Subcutaneous adipose tissue (tissue), 4 donors: ENCODE results near the gene NRF1. TPM values are rescaled to one million over a fixed set of nuclear protein-coding genes. Genes with fewer than 3 reads are reported as not detected.

Experiments used
- total RNA-seq, 4 donors: library from RNA; depleted of rRNA; stranded (reverse); fragments of >200 nt; gene quantifications; one replicate each; pipeline ENCODE4 v1.1.0, GENCODE V29; 2016
- TF ChIP-seq, protein P1 (sequence below): fragments of 450-650 bp; IDR thresholded peaks from one replicate; pipeline ENCODE4 v1.5.1; 2016; ENCODE audit warnings: low read depth, mild to moderate bottlenecking, control low read depth, antibody characterized with exemption, moderate library complexity

NRF1 gene
- total RNA-seq, 4 donors from 2014 or later = 12.8 to 26.7 (median 19.9) TPM

DNA sequence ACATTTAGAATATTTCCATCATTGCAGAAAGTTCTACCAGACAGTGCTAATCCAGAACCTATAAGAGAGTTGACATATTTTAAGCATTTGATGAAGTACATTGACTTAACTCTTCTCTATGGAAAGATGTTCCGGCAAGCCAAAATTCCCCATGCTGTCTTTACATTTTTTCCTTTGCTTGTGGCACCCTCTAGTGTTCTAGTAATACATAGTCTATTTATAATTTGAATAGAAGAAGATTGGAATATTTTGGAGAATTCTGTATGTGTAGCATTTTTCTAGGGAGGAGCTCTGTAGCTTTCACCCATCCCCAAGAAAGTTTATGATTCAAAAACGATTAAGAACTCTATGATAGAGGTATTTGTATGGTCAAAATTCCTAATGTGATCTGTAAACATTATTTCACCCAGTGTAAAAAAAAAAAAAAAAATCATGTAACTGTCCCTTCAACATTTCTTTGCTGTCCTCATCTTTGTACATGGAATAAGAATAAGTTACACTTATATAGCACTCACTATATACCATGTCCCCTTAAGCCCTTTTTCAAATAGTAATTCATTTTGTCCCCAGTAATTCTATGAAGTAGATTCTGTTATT, 33.2 kb downstream of the NRF1 start:
- TF ChIP-seq, protein P1, sequence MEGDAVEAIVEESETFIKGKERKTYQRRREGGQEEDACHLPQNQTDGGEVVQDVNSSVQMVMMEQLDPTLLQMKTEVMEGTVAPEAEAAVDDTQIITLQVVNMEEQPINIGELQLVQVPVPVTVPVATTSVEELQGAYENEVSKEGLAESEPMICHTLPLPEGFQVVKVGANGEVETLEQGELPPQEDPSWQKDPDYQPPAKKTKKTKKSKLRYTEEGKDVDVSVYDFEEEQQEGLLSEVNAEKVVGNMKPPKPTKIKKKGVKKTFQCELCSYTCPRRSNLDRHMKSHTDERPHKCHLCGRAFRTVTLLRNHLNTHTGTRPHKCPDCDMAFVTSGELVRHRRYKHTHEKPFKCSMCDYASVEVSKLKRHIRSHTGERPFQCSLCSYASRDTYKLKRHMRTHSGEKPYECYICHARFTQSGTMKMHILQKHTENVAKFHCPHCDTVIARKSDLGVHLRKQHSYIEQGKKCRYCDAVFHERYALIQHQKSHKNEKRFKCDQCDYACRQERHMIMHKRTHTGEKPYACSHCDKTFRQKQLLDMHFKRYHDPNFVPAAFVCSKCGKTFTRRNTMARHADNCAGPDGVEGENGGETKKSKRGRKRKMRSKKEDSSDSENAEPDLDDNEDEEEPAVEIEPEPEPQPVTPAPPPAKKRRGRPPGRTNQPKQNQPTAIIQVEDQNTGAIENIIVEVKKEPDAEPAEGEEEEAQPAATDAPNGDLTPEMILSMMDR = no peak

DNA sequence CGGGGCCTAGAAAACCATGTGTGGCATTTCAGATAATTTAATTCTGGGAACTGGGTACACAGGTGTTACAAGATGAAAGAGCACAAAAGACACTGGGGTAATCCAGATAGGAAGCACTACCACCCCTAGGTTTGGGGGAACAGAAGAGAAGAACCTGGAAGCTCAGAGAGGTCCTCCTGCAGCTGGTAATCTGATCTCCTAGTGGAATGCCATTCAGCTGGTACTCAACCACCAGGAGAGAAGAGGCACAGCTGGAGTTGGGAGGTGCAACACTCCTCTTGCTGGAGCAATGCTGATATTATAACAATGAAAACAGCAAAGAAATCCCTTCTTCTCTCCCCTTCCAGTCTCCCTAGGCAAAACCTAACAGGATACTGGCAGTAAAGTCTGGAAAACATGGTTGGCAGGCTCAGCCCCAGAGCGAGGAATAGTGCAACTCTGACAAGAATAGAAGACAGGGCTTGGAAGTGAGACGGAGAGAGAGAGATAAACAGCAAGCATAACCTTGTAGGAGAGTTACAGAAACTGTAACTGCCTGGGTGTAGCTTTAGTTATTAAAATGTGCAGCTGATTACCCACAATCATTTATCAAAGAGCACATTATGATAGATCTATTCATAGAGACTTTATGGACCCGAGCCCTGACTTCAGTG, 35.0 kb downstream of the NRF1 start:
- TF ChIP-seq, protein P1 = no peak

DNA sequence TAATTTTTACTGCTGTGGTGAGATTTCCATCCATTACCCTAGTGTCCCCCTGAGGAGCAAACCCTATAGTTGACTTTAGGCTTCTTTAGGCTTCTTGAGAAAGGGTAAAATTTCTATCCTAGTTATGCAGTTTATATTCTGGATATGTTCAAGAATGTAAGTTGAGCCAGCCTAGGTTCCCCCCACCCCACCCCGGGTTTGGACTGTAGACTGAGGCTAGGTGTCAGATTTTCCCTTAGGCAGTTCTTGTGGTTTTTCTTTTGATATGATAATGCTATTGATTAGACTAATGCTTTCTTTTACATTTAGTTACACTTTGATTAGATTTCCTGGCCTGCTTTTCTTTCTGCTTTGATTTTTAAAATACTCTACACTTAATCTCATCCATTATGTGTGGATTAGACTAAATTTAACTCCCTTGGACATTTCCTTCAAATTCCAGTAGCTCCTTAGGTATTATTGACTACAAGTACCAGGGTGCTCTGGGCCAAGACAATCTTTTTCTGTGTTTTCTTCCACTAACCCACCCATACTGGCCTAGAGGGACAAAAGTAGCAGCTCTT, 37.7 kb downstream of the NRF1 start:
- TF ChIP-seq, protein P1 = no peak

DNA sequence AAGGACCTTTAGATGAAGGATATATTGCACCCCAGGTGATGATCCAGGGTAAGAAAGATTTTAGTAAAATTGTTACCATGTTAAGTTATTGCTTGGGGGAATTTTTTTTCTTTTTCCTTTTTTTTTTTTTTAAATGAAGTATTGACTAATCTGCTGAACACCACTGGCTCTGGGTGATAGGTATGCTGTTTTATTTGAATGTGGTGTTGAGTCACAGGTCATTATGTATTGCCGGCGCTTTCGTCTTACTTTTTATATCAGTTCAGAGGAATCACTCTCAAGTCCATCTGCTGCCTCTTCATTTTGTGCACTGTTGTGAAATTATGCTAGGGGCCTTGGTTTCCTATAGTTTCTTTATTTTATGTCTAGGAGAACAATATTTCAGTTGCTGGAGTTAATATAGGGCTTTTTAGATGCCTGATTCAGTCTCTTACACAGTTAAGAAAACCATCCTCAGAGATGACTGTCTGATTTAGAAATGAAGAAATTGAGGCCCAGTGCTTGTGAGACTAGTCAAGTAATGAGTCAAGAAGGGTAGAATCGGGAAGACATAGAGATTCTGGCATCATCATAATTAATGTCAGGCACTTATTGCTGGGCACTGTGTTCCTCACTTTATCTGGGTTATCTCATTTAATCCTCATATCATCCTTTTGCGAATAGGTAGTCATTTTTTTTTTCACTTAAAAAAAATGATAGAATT, 38.7 kb downstream of the NRF1 start:
- TF ChIP-seq, protein P1 = no peak

DNA sequence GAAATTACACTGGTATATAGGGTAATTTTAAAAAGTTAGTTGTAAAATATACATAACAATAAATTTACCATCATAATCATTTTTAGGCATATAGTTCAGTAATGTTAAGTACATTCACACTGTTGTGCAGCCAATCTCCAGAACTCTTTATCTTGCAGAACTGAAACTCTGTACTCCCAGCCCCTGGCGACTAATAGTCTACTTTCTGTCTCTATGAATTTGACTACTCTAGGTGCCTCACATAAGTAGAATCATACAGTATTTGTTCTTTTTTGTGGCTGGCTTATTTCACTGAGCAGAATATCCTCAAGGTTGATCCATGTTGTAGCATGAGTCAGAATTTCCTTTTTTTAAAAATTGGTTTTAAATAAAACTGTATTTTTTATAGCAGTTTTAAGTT, 41.4 kb downstream of the NRF1 start:
- TF ChIP-seq, protein P1 = no peak

DNA sequence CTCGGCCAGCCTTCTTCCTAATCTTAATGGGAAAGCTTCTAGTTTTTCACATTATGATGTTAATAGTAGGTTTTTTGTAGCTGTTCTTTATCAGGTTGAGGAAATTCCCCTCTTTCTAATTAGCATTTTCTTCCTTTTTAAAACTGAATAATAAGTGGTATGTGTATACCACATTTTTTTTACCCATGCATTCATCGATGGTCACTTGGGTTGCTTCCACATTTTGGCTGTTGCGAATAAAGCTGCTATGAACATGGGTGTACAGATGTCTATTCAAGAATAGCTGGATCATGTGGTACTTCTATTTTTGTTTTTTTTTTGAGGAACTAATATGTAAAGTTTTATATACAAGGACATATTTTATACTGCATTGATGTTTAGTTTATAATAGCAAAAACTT, 44.3 kb downstream of the NRF1 start:
- TF ChIP-seq, protein P1 = no peak

DNA sequence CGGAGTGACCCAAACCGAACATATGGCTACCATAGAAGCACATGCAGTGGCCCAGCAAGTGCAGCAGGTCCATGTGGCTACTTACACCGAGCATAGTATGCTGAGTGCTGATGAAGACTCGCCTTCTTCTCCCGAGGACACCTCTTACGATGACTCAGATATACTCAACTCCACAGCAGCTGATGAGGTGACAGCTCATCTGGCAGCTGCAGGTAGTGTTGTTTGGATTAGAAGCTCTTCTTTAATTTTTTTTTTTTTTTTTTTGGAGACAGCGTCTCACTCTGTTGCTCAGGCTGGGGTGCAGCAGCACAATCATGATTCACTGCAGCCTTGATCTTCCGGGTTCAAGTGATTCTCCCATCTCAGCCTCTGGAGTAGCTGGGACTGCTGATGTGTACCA, 45.8 kb downstream of the NRF1 start:
- TF ChIP-seq, protein P1 = no peak
